Tibial nerve (tissue), 4 donors: ENCODE data around the gene ABCA4.

Experiments
- EP300 ChIP-seq, 2 donors: sonication (generic); formaldehyde crosslinking; IDR thresholded peaks; one replicate each; pipeline ENCODE4 v1.6.1; 2017; ENCODE audit warnings: antibody characterized with exemption in 2 of 2, mild to moderate bottlenecking in 1 of 2
- TF ChIP-seq, protein P1 (sequence below), 5 experiments: fragments of 200-600 bp in 3 of 5; fragments of 450-650 bp in 2 of 5; sonication (generic) in 3 of 5; IDR thresholded peaks; one replicate each; pipeline ENCODE4 v1.5.1; 2016 to 2019; ENCODE audit warnings: antibody characterized with exemption in 5 of 5, mild to moderate bottlenecking in 3 of 5, moderate library complexity in 2 of 5

DNA sequence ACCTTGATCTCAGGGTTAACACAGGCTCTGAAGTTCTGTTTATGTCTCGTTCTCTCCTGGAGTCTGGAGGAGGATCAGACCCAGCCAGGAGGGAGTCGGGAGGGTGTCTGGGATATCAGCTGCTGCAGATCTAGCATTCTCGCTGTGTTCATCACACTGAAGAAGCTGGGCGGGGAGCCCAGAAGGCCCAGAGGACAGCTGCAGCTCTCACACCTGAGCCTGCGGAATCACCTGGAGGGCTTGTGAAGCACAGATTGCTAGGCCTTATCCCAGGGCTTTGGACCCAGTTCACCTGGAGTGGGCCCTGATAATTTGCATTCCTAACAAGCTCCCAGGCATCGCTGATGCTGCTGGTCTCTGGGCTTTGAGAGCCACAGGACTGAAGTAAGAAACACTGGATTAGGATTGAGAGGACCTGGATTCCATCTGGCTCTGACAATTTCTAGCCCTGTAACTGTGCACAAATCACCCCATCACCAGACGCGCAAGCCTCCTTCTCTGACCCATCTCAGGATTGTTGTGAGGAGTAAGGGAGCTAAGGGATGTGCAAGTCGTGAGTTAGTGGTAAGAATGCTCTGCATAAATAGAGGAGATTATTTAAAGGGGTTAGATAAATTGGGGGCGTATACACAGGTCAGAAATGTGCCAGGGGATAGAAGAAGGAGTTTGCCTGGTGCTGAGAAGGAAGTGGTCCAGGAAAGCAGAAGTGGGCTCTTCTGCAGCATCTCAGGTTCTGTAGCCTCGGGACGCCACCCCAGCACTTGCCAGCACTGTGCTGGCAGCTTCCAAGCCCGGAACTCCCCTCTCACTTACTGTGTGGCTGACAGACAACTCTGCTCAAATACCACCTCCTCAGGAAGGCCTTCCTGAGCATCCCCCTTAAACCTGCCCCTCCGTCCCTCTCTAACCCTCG, 19.1 kb downstream of the ABCA4 start:
- TF ChIP-seq, protein P1, sequence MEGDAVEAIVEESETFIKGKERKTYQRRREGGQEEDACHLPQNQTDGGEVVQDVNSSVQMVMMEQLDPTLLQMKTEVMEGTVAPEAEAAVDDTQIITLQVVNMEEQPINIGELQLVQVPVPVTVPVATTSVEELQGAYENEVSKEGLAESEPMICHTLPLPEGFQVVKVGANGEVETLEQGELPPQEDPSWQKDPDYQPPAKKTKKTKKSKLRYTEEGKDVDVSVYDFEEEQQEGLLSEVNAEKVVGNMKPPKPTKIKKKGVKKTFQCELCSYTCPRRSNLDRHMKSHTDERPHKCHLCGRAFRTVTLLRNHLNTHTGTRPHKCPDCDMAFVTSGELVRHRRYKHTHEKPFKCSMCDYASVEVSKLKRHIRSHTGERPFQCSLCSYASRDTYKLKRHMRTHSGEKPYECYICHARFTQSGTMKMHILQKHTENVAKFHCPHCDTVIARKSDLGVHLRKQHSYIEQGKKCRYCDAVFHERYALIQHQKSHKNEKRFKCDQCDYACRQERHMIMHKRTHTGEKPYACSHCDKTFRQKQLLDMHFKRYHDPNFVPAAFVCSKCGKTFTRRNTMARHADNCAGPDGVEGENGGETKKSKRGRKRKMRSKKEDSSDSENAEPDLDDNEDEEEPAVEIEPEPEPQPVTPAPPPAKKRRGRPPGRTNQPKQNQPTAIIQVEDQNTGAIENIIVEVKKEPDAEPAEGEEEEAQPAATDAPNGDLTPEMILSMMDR (IDR thresholded peaks at IDR 0.05), result no peak
- TF ChIP-seq EP300 (IDR thresholded peaks at IDR 0.05), result no peak
